Coronary artery (tissue), 2 donors: ENCODE measurements around the gene PRAF2.

Source experiments
- DNase-seq: peaks from one replicate; pipeline ENCODE4 v3.0.0-alpha.2; 2017; ENCODE audit warnings: low spot score
- H3K27ac ChIP-seq, 2 donors: fragments of 200-600 bp; sonication (generic); one replicate each; pipeline ENCODE4 v1.5.1; 2016 to 2019
- H3K4me3 ChIP-seq: fragments of 200-600 bp; sonication (generic); 2 replicates; pipeline ENCODE4 v1.5.1; 2016; ENCODE audit warnings: mild to moderate bottlenecking, moderate library complexity
- CTCF ChIP-seq: fragments of 200-600 bp; sonication (generic); IDR thresholded peaks from one replicate; pipeline ENCODE4 v1.5.1; 2019; ENCODE audit warnings: antibody characterized with exemption

PRAF2 gene

GRCh38 chrX:49067285-49068120 is 6.3 kb downstream of the PRAF2 start:
- Histone ChIP-seq H3K4me3 (no peak overlapping the region), H3K27ac (no peak overlapping the region)
- DNase-seq, result no peak
- TF ChIP-seq CTCF, result no peak

DNA sequence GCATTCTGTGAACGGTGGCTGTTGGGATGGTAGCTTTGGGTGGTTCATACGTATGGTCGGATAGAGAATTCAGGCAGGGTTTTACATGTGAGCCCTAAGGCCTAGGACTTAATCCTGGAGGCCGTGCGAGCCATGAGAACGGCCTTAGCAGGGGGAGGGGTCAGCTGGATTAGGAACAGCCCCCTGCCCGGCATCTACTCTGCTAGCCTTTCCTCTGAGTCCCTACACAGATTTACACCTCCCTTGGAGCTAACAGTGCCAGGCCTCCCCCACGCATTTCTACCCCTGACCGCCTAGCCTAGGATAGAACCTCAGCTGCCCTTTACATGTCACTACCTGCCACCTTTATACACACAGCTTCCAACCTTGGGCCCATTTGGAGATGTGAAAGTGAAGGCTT is 7.1 kb downstream of the PRAF2 start:
- no peak for DNase-seq
- TF ChIP-seq CTCF, result no peak
- Histone ChIP-seq H3K27ac (no peak overlapping the region), H3K4me3 (no peak overlapping the region)

DNA sequence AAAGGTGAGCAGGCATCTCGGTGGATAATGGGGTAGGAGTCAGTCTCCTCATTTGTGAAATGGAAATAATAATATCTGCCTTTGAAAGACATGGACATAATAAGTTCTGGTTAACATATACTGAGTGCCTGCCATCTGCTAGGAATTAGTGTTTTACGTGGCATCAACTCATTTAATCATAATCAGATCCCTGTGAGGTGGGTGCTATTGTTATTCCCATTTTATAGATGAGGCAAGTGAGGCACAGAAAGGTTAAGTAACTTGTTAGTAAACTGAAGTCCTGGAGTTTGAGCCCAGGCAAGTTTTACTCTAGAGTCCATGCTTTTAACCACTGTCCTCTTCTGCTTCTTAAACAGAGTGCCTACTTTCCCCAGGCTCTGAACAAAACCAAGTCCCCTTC is 7.5 kb downstream of the PRAF2 start:
- no peak overlapping the region for H3K27ac ChIP-seq
- no peak overlapping the region for H3K4me3 ChIP-seq
- TF ChIP-seq CTCF, result no peak
- DNase-seq, result no peak

DNA sequence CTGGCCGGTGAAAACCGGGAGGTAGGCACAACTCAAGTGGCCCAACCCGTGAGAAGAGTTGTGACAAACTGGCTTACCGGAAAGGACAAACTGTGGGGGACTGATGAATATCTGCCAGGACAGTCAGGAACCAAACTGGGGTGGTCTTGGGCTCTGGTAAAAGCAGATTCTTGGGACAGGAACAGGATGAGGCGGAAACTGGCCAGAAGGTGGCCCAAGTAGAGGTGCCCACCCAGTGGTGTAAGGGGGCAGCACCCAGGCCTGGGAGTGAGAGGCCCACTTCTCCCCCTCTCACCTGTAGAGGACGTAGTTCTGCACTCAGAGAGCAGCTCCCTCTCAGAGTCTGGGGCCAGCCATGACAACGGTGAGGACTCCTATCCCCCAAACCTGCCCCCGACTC is 9.1 kb downstream of the PRAF2 start:
- Histone ChIP-seq H3K27ac (no peak overlapping the region), H3K4me3 (no peak overlapping the region)
- DNase-seq, result peak; percentile 53
- TF ChIP-seq CTCF, result no peak

DNA sequence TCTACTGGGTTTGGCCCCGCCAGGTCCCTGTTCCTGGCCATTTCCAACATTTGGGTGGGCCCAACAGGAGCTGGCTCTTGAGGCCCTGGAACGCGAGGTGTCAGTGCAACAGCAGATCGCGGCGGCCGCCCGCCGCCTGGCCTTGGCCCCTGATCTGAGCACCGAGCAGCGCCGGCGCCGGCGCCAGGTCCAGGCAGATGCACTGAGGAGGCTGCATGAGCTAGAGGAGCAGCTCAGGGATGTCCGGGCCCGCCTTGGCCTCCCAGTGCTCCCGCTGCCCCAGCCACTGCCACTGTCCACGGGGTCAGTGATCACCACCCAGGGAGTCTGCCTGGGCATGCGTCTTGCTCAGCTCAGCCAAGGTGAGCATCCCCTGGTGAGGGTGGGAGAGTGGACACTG is 9.5 kb downstream of the PRAF2 start:
- no peak overlapping the region for H3K4me3 ChIP-seq
- peak; percentile 55 for DNase-seq
- TF ChIP-seq CTCF, result no peak
- no peak overlapping the region for H3K27ac ChIP-seq

- TF ChIP-seq CTCF, result no peak
- Histone ChIP-seq H3K4me3 (no peak overlapping the region), H3K27ac (no peak overlapping the region)
- DNase-seq, result peak; percentile 64
Measured at GRCh38 chrX:49063715-49064114, 10.1 kb downstream of the PRAF2 start.

GRCh38 chrX:49061916-49062315 is 11.9 kb downstream of the PRAF2 start:
- Histone ChIP-seq H3K4me3 (no peak overlapping the region), H3K27ac (no peak overlapping the region)
- TF ChIP-seq CTCF, result no peak
- DNase-seq, result peak; percentile 50
